ENCODE data around the gene SSPN.

DNA sequence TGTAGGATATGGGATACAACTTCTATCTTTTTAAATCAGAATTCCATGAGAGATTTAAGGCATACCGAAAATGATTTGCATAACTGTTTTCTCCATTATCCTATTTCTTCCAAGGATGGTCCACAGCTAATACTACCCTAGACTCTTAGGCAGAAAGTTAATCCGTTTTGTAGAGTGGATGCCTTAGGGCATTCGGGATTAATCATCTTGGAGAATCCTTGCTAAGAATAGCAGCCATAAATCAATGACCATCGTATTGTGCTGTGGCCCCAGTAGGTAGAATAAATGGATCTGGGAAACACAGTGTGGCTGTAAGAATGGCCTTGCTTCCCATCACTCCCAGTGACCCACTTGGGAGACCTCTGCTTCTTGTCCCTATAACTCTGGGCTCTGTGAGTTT lies 99.6 kb downstream of the SSPN start:
- TF ChIP-seq POLR2A (IDR thresholded peaks at IDR 0.05): no peak
- TF ChIP-seq, protein P1, sequence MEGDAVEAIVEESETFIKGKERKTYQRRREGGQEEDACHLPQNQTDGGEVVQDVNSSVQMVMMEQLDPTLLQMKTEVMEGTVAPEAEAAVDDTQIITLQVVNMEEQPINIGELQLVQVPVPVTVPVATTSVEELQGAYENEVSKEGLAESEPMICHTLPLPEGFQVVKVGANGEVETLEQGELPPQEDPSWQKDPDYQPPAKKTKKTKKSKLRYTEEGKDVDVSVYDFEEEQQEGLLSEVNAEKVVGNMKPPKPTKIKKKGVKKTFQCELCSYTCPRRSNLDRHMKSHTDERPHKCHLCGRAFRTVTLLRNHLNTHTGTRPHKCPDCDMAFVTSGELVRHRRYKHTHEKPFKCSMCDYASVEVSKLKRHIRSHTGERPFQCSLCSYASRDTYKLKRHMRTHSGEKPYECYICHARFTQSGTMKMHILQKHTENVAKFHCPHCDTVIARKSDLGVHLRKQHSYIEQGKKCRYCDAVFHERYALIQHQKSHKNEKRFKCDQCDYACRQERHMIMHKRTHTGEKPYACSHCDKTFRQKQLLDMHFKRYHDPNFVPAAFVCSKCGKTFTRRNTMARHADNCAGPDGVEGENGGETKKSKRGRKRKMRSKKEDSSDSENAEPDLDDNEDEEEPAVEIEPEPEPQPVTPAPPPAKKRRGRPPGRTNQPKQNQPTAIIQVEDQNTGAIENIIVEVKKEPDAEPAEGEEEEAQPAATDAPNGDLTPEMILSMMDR (IDR thresholded peaks at IDR 0.05): no peak
